ENCODE data around the gene PHF2.

PHF2 gene

GRCh38 chr9:93562157-93562556 is 14.2 kb upstream of the PHF2 start (continued):
- no peak for TF ChIP-seq ZNF518A (tag by site-specific recombination; conservative IDR thresholded peaks at IDR 0.05; ENCODE audit: low read depth)
- TF ChIP-seq ZNF692 (tag by site-specific recombination; IDR thresholded peaks at IDR 0.05): no peak
- TF ChIP-seq ZNF639 (tag by site-specific recombination; IDR thresholded peaks at IDR 0.05): no peak
- no peak for TF ChIP-seq ZBTB44 (tag by site-specific recombination; IDR thresholded peaks at IDR 0.05)
- TF ChIP-seq ZNF335 (tag by site-specific recombination; conservative IDR thresholded peaks at IDR 0.05): no peak
- TF ChIP-seq ZNF768 (tag by site-specific recombination; IDR thresholded peaks at IDR 0.05): no peak
- TF ChIP-seq ZNF830 (tag by site-specific recombination; IDR thresholded peaks at IDR 0.05; ENCODE audit: low read depth): no peak
- no peak for TF ChIP-seq ZNF785 (tag by site-specific recombination; IDR thresholded peaks at IDR 0.05)
- TF ChIP-seq GLIS1 (tag by site-specific recombination; IDR thresholded peaks at IDR 0.05): no peak
- no peak for TF ChIP-seq ZNF274 (IDR thresholded peaks at IDR 0.05; ENCODE audit: low read length)
- TF ChIP-seq ZNF274 (tag by site-specific recombination; IDR thresholded peaks at IDR 0.05; ENCODE audit: borderline replicate concordance): no peak
- TF ChIP-seq PRDM4 (tag by site-specific recombination; IDR thresholded peaks at IDR 0.05): no peak
- TF ChIP-seq ZNF157 (tag by site-specific recombination; IDR thresholded peaks at IDR 0.05): no peak
- no peak for TF ChIP-seq ZNF645 (tag by site-specific recombination; IDR thresholded peaks at IDR 0.05)

Measured in HEK293 (cell line).